Brain microvascular endothelial cell (primary cell): ENCODE data around the gene RUNX3.

ENCODE experiments used
- DNase-seq: peaks from one replicate; pipeline ENCODE4 v3.0.0-alpha.2; 2020
- H3K27ac ChIP-seq: fragments of 250-450 bp; sonication (Bioruptor Pico); 2 replicates; pipeline ENCODE4 v1.5.1; 2020; ENCODE audit warnings: mild to moderate bottlenecking, moderate library complexity
- H3K27me3 ChIP-seq: fragments of 250-450 bp; sonication (Bioruptor Pico); replicated peaks from 2 replicates; pipeline ENCODE4 v1.5.1; 2020; ENCODE audit warnings: mild to moderate bottlenecking
- H3K36me3 ChIP-seq: fragments of 250-450 bp; sonication (Bioruptor Pico); replicated peaks from 2 replicates; pipeline ENCODE4 v1.5.1; 2020; ENCODE audit warnings: mild to moderate bottlenecking
- H3K4me3 ChIP-seq: 2 replicates; pipeline ENCODE4 v1.5.1; 2011; ENCODE audit warnings: low read depth, mild to moderate bottlenecking, control low read depth, low read length, moderate library complexity
- in situ Hi-C: cut with HindIII; loops from 2 replicates; pipeline ENCODE4 v1.10.0; 2017; ENCODE audit warnings: low sequenced_read_pairs, low pct_ligation_motif_present
- TF ChIP-seq, protein P1 (sequence below): IDR thresholded peaks from 2 replicates; pipeline ENCODE4 v1.5.1; 2011; ENCODE audit warnings: low read depth, mild to moderate bottlenecking, moderate library complexity, low read length, control low read depth, inconsistent platforms; ENCODE audit errors: missing control alignments

The RUNX3 gene

DNA sequence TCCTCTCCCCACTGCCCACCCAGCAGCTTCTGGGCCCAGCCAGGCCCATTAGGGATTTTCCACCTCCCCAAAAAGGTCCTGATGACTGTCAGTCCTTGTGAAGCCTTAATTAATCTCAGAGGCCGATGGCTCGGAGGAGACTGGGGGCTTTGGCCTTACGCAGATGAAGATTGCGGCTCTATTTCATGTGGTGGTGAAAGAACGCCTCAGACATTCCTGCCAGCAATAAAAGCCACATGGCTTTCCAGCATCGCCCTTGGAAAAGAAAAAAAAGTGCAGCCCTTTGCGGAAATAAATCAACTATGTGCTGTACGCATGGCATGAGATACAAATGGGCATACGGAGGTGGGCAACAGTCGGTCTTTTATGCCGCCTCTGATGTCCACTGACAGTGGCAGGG, 6.6 kb upstream of the RUNX3 start:
- Histone ChIP-seq H3K27ac (no peak overlapping the region), H3K36me3 (no peaks in the 10 kb centered on the region), H3K4me3 (no peak overlapping the region), H3K27me3 (no peaks in the 10 kb centered on the region)
- TF ChIP-seq, protein P1, sequence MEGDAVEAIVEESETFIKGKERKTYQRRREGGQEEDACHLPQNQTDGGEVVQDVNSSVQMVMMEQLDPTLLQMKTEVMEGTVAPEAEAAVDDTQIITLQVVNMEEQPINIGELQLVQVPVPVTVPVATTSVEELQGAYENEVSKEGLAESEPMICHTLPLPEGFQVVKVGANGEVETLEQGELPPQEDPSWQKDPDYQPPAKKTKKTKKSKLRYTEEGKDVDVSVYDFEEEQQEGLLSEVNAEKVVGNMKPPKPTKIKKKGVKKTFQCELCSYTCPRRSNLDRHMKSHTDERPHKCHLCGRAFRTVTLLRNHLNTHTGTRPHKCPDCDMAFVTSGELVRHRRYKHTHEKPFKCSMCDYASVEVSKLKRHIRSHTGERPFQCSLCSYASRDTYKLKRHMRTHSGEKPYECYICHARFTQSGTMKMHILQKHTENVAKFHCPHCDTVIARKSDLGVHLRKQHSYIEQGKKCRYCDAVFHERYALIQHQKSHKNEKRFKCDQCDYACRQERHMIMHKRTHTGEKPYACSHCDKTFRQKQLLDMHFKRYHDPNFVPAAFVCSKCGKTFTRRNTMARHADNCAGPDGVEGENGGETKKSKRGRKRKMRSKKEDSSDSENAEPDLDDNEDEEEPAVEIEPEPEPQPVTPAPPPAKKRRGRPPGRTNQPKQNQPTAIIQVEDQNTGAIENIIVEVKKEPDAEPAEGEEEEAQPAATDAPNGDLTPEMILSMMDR, result no peak
- DNase-seq, result no peak
- in situ Hi-C loops, result no loop called here

DNA sequence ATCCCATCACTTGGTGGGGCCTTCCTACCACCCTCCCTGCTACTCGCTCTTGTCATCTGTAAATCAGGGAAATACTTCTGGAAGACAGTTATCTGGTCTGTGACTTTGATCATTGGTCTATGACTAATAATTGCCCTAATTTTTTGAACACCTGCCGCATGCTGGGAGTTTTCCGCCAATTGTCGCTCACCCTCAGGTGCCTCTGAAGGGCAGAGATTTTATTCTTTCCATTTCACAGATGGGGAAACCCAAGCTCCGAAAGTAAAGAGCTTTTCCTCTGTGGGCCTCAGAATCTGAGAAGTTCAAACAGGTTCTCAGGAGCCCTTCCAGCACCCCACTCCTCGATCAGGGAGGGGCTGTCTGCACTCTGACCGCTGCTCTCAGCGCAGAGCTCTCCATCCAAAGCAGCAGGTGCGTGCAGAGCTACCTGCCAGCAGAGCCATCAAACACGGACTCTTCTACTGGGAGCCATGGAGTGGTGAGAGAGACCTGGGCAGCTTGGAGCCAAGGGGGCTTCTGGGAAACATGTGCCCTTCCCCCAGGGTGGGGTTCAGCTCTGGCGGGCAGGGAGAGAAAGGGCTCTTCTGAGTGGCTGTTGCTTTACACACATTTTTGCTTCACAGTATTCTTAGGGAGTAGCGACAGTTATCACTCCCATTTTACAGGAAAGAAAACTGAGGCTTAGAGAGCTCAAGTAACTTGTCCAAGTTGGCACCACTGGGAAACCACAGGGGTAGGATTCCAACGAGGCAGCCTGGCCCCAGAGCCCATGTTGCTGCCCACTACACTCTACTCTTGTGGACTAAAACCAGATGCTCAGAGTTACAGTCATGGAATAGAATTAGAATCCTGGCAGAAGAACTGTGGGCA, 5.8 kb upstream of the RUNX3 start:
- in situ Hi-C loops, result no loop called here
- no peak for DNase-seq
- Histone ChIP-seq H3K27ac (no peak overlapping the region), H3K4me3 (no peak overlapping the region), H3K36me3 (no peaks in the 10 kb centered on the region), H3K27me3 (no peaks in the 10 kb centered on the region)
- TF ChIP-seq, protein P1, result no peak

- DNase-seq, result no peak
- no peaks in the 10 kb centered on the region for H3K27me3 ChIP-seq
- no peak overlapping the region for H3K27ac ChIP-seq
- in situ Hi-C loops, result no loop called here
- TF ChIP-seq, protein P1, result no peak
- no peaks in the 10 kb centered on the region for H3K36me3 ChIP-seq
- H3K4me3 ChIP-seq, result no peak overlapping the region
Measured at GRCh38 chr1:24935196-24935526, 5.1 kb upstream of the RUNX3 start.

DNA sequence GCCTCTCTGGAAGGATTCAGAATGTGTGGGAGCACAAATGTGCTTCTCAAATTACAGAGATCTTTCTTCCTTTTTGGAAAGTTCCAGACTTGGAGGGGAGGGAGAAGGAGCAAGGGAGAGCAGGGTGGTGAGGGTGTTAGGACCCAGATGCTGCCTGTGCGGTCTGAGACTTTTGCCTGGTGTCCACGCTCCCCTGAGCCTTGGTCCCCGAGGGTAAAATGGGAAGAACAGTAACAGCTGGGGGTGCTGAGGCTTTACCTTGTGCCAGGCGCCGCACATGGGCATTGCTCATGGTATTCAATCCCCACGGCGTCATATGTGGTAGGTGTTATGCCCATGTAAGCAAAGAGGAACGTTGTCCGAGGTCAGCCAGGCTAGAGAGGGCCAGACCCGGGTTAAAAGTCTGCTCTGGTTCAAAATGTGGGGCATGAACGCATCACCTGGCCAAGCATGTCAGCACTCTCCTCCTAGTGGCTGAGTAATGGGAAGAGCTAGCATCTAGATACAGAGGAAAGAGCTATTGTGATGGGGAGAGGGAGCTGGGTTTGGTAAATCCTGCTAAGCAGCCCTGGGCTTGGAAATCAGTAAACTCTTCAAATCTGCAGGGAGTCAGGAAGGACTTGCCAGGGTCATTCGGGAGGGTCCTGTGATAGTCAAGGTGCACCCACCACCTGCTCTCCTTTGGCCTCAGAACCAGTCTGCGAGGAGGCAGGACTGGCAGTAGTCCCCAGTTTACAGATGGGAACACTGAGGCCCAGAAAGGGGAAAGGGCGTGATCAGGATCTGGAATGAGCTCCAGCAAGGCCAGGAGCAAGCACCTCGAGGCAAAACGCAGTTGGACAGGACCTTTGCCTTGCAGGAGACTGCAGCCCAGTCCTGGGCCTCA, 4.5 kb upstream of the RUNX3 start:
- TF ChIP-seq, protein P1, result peak; percentile 22
- no peak overlapping the region for H3K27ac ChIP-seq
- no peak for DNase-seq
- in situ Hi-C loops, result no loop called here
- no peak overlapping the region for H3K4me3 ChIP-seq
- no peaks in the 10 kb centered on the region for H3K36me3 ChIP-seq
- H3K27me3 ChIP-seq, result no peaks in the 10 kb centered on the region

DNA sequence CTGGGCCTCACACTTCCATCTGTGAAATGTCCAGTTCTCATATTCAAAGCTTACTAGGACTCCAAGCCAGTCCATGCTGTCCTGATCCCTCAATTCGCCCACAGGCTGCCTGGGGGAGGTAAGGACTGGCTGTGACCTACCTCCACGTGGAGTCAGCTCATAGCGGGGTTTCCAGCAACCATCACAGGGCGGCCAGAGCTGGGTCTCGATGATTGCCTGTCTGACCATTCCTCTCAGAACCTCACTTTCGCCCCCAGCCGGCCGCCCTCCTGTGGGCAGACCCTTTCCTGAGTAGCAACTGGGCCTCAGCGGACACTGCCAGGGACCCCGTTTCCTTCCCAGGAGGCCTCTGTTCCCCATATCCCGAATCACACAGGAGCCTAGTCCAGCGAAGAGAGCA, 3.4 kb upstream of the RUNX3 start:
- TF ChIP-seq, protein P1, result no peak
- H3K4me3 ChIP-seq, result no peak overlapping the region
- no peak overlapping the region for H3K27ac ChIP-seq
- DNase-seq, result no peak
- in situ Hi-C loops, result no loop called here
- no peaks in the 10 kb centered on the region for H3K27me3 ChIP-seq
- no peaks in the 10 kb centered on the region for H3K36me3 ChIP-seq
